ENCODE measurements around the gene BEGAIN. TPM values are rescaled to one million over a fixed set of nuclear protein-coding genes. Genes with fewer than 3 reads are reported as not detected.
A peak's percentile ranks its signal among the peaks of the same experiment; 100 is the strongest.

BEGAIN gene
- total and polyA plus RNA-seq, 9 of the 15 experiments (the other 6 are each of a cell fraction or from before 2014, with no cell fraction given): 0.07 to 0.68 (median 0.55) TPM; not detected in 3

DNA sequence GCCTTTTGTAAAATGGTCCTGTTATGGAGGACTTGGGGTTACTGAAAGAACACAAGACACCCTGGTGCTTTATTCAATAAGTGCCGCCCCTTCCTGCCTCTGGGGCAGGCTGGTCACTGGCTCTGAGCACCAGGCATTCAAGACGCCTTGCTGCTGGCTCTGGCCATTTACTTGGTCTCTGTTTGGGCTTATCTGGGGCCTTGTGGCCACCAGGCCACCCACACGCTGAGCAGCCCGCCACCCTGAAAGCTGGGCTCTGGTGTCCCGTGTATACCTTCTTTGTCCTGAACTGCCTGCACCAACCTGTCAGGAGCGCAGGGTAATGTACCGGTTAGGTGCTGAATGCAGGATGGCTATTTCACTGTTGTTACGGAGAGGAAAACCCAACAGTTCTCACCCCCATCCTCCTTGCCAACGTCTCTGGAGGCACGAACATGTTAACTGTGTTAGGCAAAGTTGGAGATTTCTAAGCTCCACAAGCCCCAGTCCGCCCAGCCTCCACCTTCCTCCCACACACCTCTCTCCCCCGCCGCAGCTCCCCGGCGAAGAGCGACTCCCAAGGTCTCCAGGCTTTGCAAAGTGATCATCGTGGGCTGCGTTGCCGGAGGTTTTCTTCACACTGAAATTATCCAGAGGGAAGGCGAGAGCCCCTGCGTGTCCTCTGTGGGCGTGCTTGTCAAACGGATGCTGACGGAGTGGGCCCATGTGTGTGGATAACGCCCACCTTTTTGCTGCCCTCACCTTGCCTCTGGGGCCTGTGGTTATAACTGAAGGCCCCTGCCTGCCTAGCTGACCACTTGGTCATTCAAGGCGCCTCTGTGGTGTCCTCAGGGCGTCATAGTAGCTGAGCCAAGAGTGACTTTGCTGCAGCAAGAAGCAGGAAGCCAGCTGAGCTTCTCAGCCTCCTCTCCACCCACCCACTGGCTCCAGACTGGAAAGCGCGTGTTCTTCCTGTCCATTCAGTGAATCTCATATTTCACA is 18.8 kb upstream of the BEGAIN start (continued):
- TF ChIP-seq, protein P1, sequence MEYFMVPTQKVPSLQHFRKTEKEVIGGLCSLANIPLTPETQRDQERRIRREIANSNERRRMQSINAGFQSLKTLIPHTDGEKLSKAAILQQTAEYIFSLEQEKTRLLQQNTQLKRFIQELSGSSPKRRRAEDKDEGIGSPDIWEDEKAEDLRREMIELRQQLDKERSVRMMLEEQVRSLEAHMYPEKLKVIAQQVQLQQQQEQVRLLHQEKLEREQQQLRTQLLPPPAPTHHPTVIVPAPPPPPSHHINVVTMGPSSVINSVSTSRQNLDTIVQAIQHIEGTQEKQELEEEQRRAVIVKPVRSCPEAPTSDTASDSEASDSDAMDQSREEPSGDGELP (CRISPR knock-in tag; IDR thresholded peaks at IDR 0.05; ENCODE audit: borderline replicate concordance): 0 out of 2 replicates have a peak, but pooled peaks have one; percentile 12
- TF ChIP-seq CREM (IDR thresholded peaks at IDR 0.05; ENCODE audit: low read depth): peak; percentile 50; the same call in 1 of the 2 replicates
- no peak for TF ChIP-seq U2AF2 (optimal IDR thresholded peaks at IDR 0.05; ENCODE audit: low read depth, low read length)
- TF ChIP-seq ETS1 (conservative IDR thresholded peaks at IDR 0.05; ENCODE audit: control insufficient read depth, low read depth, low read length): no peak
- TF ChIP-seq ZFX (CRISPR knock-in tag; IDR thresholded peaks at IDR 0.05): peak; percentile 47
- no peak for TF ChIP-seq JUND (IDR thresholded peaks at IDR 0.05; ENCODE audit: borderline replicate concordance, low read depth, low read length)
- no peak for TF ChIP-seq JUND (tag; IDR thresholded peaks at IDR 0.05; ENCODE audit: borderline replicate concordance, low read depth, low read length)
- TF ChIP-seq BDP1 (IDR thresholded peaks at IDR 0.05; ENCODE audit: insufficient read depth, insufficient read length): no peak
- TF ChIP-seq SP1 (CRISPR knock-in tag; IDR thresholded peaks at IDR 0.05): no peak
- no peak for TF ChIP-seq TFE3 (CRISPR knock-in tag; IDR thresholded peaks at IDR 0.05)
- TF ChIP-seq LARP7 (IDR thresholded peaks at IDR 0.05): no peak

All from K562 (cell line).